Measurements from ENCODE around the gene OTULIN. TPM values are rescaled to one million over a fixed set of nuclear protein-coding genes. Genes with fewer than 3 reads are reported as not detected.

The OTULIN gene
- total RNA-seq, 6 experiments from 2014 or later: 25.2 to 34.8 (median 29.2) TPM

DNA sequence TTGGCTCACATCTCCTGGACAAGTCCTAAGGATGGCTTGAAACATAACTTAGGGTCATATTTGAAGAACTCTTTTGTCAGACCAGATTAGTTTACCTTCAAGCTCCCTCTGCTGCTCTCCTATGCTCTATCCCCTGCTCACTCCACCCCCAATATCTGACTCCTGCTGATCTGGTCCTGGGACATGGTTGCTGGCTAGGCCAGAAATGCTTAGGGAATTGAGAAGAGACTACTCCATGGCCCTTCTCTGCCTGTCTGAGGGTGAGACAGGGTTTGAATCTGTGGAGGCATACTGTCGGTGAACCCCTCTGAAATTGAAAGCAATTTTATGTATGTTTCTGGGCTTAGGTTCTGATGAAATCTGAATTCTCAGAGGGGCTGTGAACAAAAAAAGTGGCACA lies 3.3 kb downstream of the OTULIN start:
- 64% methylated on average over 1 of the region's 1 CpG for WGBS (ENCODE audit: insufficient coverage, low coverage, low lambda C conversion rate, missing lambda C conversion rate)

DNA sequence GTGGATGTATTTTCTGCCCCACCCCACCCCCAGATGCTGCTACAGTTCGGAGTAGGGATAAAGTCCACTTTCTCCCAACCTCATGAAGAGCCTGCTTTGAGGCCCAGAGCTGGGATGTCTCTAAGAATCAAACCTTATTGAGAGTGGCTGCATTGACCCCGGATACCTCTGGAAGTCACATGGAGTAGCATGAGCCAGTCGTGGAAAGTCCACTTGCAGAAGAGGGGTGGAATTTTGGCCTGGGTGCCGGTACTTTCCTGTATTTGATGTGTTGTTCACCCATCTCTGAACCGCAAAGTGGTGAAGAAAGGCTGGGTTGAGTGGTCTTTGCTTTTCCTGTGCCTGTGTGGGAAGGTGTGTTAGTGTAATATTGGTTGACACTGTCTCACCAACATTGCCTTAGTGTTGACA lies 3.7 kb downstream of the OTULIN start:
- 24% methylated on average over 3 of the region's 5 CpGs for WGBS (ENCODE audit: insufficient coverage, low coverage, low lambda C conversion rate, missing lambda C conversion rate)
- intact Hi-C loops (cut with DNase I): no loop called here
- DNase-seq (peak in 1 of 3 donors; percentile 60), ATAC-seq (peak in 2 of 4 donors; percentile 1 to 28)
- Histone ChIP-seq H3K27ac (peak overlapping the region in 2 of 3 donors; percentile 64 to 98), H3K9me3 (no peaks in the 10 kb centered on the region), H3K27me3 (no peaks in the 10 kb centered on the region), H3K36me3 (no peaks in the 10 kb centered on the region), H3K4me3 (no peak overlapping the region), H3K4me1 (peaks cover 0 to 82% (median 29%) of the 10 kb centered on the region in 4 donors)
- TF ChIP-seq POLR2A (IDR thresholded peaks at IDR 0.05): no peak
- TF ChIP-seq, protein P1, sequence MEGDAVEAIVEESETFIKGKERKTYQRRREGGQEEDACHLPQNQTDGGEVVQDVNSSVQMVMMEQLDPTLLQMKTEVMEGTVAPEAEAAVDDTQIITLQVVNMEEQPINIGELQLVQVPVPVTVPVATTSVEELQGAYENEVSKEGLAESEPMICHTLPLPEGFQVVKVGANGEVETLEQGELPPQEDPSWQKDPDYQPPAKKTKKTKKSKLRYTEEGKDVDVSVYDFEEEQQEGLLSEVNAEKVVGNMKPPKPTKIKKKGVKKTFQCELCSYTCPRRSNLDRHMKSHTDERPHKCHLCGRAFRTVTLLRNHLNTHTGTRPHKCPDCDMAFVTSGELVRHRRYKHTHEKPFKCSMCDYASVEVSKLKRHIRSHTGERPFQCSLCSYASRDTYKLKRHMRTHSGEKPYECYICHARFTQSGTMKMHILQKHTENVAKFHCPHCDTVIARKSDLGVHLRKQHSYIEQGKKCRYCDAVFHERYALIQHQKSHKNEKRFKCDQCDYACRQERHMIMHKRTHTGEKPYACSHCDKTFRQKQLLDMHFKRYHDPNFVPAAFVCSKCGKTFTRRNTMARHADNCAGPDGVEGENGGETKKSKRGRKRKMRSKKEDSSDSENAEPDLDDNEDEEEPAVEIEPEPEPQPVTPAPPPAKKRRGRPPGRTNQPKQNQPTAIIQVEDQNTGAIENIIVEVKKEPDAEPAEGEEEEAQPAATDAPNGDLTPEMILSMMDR (IDR thresholded peaks at IDR 0.05): no peak

More for the DNA sequence above, 3.3 kb downstream of the OTULIN start:
- Histone ChIP-seq H3K36me3 (no peaks in the 10 kb centered on the region), H3K4me1 (peaks cover 0 to 78% (median 27%) of the 10 kb centered on the region in 4 donors), H3K9me3 (no peaks in the 10 kb centered on the region), H3K27me3 (no peaks in the 10 kb centered on the region), H3K4me3 (no peak overlapping the region), H3K27ac (peak overlapping the region in 2 of 3 donors; percentile 64 to 98)
- DNase-seq (no peak), ATAC-seq (no peak)
- no peak for TF ChIP-seq POLR2A (IDR thresholded peaks at IDR 0.05)
- TF ChIP-seq, protein P1 (IDR thresholded peaks at IDR 0.05): no peak
- intact Hi-C loops (cut with DNase I): no loop called here

DNA sequence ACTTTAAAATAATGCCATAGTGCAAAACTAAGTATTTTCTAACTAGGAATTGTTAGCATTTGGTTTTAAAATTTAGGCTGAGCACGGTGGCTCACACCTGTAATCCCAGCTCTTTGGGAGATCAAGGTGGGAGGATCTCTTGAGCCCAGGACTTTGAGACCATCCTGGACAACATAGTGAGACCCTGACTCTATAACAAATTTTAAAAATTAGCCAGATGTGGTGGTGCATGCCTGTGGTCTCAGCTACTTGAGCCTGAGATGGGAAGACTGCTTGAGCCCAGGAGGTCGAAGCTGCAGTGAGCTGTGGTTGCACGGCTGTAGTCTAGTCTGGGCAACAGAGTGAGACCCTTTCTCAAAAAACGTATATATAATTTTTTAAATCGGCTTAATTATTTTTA lies 4.9 kb downstream of the OTULIN start:
- Histone ChIP-seq H3K9me3 (no peaks in the 10 kb centered on the region), H3K27ac (peak overlapping the region in 1 of 3 donors; percentile 63), H3K36me3 (no peaks in the 10 kb centered on the region), H3K27me3 (no peaks in the 10 kb centered on the region), H3K4me1 (peaks cover 0 to 76% (median 29%) of the 10 kb centered on the region in 4 donors), H3K4me3 (no peak overlapping the region)
- DNase-seq (no peak), ATAC-seq (no peak)
- no peak for TF ChIP-seq POLR2A (IDR thresholded peaks at IDR 0.05)
- TF ChIP-seq, protein P1 (IDR thresholded peaks at IDR 0.05): no peak
- intact Hi-C loops (cut with DNase I): no loop called here
- 86% methylated on average over 5 of the region's 5 CpGs for WGBS (ENCODE audit: insufficient coverage, low coverage, low lambda C conversion rate, missing lambda C conversion rate)

DNA sequence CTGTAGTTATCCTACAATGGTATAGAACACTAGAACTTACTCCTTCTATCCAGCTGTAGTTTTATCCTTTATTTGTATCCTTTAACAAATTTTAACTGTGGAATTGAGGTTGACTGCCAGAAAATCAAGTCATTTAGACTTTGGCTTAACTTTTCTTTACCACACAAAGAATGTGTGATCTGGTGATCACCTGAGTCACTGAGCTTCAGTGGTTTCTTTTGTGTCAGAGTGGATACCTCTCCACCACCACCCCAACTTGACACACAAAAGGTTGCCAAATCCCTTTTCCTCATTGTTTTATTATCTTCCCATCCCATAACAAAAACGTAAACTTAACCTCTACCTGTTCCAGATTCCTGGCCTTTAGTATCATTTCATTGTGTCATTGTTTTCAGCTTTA lies 5.5 kb downstream of the OTULIN start:
- no peaks in the 10 kb centered on the region for H3K27me3 ChIP-seq
- peak in 1 of 4 donors; percentile 33 for ATAC-seq
- TF ChIP-seq, protein P1 (IDR thresholded peaks at IDR 0.05): no peak
- no peak for TF ChIP-seq POLR2A (IDR thresholded peaks at IDR 0.05)
- no peak for DNase-seq
- no peak overlapping the region for H3K4me3 ChIP-seq
- no peaks in the 10 kb centered on the region for H3K9me3 ChIP-seq
- intact Hi-C loops (cut with DNase I): no loop called here
- H3K36me3 ChIP-seq: no peaks in the 10 kb centered on the region
- peak overlapping the region in 2 of 3 donors; percentile 37 to 63 for H3K27ac ChIP-seq
- 27% methylated on average over 1 of the region's 1 CpG for WGBS (ENCODE audit: insufficient coverage, low coverage, low lambda C conversion rate, missing lambda C conversion rate)
- peaks cover 0 to 76% (median 29%) of the 10 kb centered on the region in 4 donors for H3K4me1 ChIP-seq

Measured in right lobe of liver (tissue), 6 donors.